HG03342 (cell line): Measurements from ENCODE around the gene KIRREL3.
"Not testable (repeated sequence)": the region's sequence is repeated elsewhere in the genome, so short reads cannot be mapped to it uniquely, and the experiment has no call there.

ENCODE experiments used
- ATAC-seq: cut with Tn5 transposase; IDR thresholded peaks from one replicate; pipeline ENCODE4 v1.9.1; 2021; ENCODE audit warnings: mild to moderate bottlenecking, moderate library complexity; ENCODE audit not compliant: unreplicated experiment

The KIRREL3 gene

DNA sequence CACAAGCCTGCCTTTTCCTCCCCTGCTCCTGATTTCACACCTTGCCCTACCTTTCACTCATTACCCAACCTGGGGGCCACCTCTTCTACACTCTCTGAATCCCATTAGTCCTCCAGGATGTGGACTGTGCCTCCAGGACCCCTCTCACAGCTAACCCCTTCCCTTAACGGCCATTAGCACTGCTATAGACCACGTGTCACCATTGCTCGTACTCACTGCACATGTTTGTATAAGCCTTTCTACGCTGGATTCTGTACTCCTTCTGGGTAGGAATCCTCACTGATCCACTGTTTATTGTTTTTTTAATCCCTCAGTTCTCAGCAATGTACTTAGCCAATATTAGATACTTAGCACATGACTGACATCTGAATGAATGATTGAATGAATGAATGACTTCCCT lies 40.9 kb downstream of the KIRREL3 start:
- ATAC-seq, result no peak

DNA sequence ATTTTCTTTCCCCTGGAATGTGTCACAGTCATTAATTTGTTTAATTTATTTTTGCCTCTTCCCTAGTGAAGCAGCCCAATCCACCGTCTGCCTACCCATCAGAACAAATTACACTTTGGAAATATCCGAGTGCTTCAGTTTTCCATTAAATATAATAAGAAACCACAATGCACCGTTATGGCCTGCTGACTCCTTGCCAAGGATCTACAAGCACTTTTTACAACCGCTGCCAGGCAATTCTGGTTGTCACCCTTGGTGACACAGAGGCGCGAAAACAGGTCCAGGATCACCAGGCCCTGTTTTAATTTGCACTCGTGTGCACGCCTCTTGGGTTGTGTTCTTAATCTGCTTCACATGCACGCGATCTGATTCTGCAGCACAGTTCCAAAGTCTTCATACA lies 43.9 kb downstream of the KIRREL3 start:
- ATAC-seq, result no peak

DNA sequence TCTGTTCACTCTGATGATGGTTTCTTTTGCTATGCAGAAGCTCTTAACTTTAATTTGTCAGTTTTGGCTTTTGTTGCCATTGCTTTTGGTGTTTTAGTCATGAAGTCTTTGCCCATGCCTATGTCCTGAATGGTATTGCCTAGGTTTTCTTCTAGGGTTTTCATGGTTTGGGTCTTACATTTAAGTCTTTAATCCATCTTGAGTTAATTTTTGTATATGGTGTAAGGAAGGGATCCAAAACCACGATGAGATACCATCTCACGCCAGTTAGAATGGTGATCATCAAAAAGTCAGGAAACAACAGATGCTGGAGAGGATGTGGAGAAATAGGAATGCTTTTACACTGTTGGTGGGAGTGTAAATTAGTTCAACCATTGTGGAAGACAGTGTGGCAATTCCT lies 48.0 kb downstream of the KIRREL3 start:
- not testable (repeated sequence) for ATAC-seq

DNA sequence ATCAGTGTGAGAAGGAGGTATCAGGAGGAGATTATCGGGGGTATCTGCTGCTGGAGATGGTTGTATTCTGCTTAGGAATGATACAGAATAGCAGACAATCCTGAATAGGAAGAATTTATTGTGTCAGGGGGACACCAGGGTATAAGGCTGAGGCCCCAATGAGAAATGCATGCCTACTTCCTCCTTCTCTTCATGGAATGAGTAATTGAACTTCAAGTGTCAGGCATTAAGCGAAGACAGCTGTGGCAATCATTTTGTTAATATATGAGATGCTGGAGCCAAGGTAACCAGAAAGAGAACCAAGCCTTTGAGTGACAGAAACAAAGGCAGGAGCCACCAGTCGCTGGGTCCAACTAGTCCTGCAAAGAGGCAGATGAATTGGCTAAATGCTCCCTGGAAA lies 49.1 kb downstream of the KIRREL3 start:
- ATAC-seq, result no peak

DNA sequence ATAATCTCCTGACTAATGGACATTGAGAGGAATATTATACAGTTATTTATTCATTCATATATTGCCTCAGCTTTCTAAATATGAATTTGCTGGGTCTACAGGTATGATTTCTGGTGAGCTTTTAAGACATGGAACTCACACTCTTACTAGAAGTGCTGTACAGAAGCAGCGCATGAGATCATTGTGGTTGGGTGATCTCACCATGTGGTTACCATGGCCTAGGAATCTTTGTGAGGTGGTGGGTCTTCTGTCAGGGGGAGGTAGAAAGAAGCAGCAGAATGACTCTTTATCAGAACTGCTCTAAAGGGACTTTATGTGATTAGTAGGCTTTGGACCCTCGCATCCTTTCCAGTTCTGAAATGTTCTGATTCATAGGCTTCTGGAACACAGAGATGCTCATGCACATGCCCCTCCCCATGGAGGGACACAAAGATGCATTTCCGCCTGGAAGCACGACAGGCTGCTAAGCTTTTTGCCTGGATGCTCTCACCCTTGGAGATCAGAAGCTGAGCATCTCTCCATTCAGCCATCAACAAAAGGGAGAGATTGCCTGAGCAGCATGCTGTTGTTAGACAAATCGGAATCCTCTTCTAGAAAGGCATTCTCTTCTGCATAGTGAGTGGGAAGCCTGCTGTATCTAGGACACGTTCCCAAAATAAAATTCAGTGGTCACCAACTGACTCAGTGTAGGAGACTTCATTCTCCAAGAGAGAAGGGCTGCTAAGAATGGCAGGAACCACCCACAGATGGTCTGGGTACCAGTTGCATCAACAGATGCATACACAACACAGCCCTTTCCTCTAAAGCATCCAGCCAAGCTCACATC lies 51.3 kb downstream of the KIRREL3 start:
- no peak for ATAC-seq

DNA sequence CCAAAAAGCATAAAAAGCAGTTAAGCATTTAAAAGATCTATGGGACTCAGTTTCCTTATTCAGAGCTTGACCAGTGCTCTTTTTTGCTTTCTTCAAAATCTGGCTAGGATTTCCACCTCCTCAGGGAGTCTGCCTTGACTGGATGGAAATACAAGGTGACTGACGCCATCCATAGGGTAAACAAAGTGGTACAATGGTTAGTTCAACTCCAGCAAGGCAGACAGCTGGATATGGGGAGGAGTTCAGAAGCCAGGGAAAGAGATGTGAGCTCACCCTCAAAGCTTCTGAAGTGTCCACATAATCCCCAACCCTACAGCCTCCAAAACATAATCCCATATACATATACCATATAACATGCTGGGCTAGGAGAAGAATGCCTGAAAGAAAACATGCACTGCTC lies 52.0 kb downstream of the KIRREL3 start:
- ATAC-seq, result no peak

DNA sequence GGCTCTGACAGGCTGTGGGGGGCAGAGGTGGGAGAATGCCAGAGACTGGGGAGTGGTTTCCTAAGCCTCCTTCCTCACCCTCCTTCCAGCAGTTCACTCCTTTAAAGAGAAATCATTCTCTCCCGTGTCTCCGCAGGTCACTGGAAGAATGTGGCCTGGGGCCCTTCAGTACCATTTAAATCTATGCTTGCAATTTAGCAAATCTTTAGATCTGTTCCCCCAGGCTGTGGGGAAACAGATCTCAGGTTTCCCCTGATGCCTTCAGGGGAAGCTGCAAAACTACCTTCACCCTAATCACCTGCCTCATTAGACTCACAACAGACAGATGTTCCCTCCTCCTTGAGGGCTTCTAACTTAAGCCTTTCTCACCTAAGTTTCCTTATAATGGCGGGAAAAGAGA lies 55.3 kb downstream of the KIRREL3 start:
- ATAC-seq, result no peak

DNA sequence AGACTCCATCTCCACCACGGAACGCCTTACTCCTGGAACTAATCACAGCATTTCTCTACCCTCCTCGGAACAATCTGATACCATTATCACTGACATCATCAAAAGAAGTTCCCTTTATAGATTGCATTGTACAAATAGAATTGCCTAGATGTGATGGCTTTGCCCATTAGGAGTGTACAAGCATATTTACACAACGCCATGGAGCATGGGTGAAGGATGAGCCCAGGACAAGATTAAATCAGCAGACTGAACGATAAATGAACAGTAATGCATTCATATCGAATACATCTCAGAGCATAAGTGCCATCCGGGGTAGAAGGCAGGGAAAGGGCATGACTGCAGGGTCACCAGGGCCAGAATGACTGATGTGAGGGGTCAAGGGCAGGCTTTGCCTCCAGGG lies 57.3 kb downstream of the KIRREL3 start:
- no peak for ATAC-seq

DNA sequence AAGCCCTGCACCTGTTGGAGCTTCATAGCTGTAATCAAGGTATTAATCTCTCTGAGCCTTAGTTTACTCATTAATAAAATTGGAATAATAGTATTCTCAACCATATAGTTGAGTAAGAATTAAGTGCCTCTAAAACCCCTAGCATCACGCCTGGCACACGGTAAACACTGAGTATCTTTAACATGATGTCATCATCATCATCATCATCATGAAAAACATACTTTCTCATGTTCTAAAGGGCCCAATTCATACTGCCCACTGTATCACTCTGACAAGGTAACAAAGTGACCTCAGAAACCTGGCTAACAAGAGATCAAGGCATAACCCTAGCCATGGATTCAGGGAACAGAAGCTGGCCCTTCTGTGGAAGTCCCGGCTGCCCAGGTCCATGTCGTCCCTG lies 58.4 kb downstream of the KIRREL3 start:
- no peak for ATAC-seq

DNA sequence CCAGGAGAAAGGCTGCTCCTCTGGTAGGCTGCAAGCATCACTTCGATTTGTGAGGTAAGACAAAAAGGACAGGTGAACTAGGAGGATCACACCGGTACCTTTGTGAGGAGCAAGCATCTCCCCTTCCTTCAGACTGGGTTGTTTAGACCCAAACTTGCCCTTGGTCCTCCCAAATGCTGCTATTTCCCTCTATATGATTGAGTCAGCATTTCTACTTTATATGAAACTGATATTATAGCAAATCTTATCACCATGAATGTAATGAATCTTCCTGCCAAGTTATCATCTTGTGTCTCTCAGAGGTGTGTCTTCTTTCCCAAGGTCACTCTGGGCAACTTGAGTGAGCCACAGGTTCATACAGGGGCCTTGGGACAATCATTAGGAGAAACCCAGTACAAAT lies 61.0 kb downstream of the KIRREL3 start:
- no peak for ATAC-seq

DNA sequence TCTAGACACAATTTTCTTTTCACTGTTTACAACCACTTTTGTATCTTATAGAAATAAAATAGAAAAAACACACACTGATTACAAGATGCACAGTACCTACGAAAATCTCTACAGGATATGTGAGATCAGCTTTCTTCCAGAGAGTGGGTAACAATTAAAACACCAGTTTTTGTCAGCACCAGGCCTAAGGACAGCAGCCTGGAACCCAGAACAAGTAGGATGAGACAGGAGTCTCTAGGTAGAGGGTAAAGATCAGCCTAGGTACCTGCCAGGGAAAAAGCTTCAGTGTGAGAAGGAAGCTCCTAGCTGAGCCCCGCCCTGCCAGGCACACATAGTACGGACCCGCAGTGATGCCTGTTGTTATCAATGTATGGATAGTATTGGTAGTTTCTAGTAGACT lies 61.9 kb downstream of the KIRREL3 start:
- ATAC-seq, result no peak

DNA sequence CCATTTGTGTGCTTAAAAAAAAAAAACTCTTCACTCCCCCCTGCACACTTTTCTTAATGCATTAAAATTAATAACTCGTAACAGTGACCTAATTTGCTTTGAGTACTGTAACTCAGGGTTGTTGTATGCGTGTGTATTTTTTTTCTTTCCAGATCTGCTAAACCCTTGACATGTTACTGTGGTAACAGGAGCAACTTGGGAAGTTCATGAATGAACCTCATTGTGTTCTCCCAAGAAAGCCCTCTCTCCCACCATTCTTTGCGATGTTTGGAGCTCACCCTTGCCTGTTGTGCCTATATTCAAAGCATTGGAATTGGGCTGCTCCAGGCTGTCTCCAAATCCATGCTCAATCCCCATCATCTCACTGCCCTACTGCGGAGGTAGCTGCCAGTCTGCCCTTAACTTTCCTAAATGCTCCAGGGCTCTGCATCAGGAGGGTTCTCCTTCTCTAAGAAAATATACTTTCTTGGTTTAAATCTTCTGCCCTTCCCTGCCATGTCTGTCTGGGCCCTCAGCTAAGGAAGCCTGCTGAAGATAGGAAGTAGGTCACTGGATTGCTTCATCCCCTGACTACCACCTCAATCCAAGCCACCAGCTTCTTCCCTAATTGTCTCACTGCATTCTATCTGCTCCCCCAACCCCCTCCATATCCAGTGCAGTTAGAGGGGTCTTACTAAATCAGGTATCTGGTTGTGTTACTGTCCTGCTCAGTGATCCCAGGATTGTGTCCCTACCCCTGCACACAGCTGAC lies 70.3 kb downstream of the KIRREL3 start:
- no peak for ATAC-seq

DNA sequence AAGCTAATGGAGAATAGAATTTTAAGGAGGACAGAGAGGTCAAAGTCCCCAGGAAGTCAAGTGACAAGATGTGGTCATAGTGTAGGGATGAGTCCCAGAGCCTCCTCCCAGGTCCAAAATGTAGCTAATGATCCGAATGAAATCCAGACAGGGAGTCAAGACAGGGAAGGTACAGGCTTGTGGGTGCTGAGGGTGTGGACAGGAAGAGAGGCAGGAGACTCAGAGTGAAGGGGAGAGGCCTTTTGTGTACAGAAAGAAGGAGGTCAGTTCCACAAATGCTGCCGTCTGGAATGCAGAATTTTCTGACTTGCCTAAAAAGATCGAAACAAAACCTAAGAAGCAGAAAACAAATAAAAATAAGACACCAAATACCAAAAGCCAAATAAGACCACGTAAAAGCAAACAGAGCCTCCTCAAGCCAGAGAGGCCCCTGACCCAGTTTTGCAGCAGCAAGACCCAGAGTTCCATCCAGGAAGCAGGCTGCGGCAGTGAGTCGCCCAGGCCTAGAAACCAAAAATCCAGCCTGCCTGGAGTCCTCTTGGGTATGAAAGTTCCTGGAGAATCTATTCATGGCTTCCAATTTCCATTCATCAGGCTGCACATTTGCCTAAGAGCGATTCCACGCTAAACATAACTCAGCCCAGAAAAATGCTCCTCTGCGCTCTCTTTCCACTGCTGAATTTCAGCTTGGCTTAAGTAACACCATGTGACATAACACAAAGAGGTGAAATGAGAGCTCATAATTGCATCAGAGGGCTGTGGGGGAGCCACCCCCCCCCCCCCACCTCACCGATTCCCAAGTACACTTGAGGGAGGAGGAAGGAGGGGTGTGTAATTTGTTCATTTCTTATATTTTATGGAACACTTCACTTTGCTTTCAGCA lies 71.2 kb downstream of the KIRREL3 start:
- no peak for ATAC-seq

DNA sequence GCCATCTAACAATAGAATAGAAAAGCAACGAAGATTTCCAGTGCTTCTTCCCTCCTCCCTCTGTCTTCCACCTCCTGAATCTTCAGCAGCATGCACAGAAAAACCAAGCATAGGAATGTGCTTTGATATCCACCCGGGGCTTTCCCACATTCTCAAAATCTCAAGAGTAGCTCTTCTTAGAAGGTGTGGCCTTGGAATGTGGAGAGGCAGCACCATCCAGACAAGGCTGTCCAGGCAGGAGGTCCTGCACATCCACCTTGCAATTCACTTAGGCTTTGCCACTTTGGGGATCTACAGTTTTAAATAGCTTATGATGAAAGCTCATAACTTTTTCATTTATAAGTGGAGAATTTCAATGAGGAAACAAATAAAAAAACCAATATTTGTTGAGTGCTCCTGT lies 72.9 kb downstream of the KIRREL3 start:
- no peak for ATAC-seq

DNA sequence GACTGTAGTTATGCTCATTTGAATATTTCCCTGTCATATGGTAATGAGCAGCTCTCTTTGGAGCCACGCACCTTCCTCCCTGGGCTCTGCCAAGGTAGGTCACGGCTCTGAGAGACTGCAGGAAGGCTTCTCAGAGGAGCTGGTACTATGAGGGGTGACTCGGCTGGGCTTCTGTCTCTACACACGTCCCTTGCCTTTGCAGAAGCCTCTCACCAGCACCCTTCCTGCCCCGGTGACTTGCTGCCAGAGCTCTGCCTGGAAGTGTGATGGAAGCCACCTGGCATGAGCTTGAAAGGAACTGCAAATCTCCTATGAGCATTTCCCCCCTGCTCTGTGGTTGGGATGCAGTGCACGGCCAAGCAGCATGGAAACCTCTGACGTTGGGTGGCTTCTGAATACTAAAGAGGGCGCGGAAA lies 74.2 kb downstream of the KIRREL3 start:
- no peak for ATAC-seq

DNA sequence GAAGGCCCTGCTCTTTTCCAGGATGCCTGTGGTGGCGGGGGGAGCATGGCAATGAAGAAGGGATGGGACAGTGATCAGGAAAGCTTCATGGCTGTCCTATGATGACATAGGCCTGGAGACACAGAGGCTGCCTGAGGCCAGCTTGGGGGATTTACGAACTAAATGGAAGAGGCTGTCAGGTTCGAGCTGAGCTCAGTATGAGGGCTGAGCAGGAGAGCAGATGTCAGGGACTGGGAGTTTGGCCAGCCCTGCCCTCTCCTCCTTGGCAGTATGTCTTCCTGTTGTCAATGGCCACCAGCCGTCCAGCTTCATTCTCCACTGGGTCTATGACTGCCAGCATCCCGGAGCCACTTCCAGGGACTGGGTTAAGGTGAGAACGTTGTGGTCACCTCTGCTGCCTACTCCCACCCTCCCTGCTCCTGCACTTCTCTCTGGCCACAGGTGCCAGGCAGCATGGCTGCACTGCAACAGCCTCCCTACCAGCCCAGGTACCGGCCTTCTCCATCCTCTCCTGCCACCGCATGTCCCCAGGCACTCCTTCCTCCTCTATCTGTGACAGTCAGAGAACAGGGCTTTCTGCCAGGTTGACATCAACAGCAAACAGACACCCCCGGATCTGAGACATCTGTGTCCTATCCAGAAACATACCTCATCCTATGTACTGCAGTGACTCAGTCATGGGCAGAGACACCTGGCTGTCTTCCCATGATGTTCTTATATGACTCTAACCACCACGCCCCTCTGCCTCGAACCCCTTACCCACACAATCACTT lies 75.1 kb downstream of the KIRREL3 start:
- ATAC-seq, result no peak

DNA sequence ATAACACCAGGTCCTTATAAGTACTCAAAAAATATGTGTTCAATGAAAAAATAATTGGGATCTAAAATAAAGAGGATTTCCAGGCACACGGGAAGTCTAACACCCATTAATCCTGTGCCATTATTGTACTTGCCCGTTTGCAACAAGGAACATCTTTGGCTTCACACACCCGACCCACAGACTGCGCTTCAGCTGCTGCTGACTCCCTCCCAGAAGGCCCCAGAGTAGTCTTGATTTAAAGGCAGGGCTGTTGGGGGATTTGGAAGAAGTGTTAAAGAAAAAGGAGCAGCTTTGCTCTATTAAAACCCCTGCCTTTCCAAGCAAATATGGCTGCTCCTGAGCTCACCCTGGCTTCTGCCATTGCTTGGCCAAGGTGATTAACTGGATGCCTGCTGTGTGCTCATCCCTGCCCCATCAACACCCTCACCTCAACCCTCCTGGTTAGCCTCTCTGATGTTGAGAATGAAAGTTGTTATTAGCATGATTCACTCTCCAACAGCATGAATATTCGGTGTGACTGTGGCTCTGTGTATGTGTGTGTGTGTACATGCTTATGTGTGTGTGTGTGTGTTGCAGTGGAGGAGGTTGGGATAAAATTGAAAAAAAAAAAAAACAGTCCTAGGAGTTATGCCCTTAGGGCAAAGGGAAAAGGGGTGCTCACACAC lies 76.1 kb downstream of the KIRREL3 start:
- ATAC-seq, result no peak

DNA sequence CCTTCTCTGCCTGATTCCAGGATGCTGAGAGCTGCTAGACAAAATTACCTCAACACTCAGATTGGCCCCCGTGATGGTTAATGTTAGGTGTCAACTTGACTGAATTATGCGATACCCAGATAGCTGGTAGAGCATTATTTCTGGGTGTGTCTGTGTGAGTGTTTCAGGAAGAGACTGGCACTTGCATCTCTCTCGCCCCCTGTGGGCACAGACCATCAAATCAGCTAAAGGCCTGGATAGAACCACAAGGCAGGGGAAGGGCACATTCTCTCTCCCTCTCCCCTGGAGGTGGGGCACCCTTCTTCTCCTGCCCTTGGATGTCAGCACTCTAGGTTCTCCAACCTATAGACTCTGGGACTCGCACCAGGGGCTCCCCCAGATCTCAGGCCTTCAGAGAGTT lies 79.7 kb downstream of the KIRREL3 start:
- no peak for ATAC-seq

DNA sequence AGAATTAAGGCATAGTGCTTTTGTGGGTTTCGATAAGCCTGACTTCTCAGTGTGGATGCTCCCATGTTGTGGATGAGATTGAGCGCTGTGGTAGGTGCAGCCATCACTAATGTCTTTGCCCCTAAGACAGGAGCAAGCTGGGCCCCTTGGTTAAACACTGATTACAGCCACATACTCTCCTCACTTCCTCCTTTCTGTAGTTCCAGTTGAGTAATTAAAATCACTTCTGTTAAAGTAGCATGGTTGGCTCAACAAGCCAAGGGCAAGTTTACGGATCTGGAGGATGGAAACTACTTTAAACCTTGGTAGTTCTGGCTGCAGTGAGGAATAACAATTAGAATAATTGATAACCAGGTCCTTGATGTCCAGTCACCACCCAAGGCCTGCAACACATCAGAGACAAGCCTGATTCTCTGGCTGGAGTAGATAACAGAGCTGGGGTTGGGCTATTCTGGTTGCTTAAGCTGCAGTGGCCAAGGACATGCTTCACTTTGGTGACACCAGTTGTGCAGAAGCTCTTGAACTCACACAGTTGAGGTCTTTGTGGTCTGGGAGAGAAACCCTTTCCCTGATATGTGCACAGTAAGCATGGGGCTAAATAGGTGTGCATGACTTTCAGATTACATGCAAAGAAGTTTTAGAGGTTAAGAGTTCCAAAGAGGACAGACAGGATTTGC lies 81.3 kb downstream of the KIRREL3 start:
- ATAC-seq, result peak; percentile 59

DNA sequence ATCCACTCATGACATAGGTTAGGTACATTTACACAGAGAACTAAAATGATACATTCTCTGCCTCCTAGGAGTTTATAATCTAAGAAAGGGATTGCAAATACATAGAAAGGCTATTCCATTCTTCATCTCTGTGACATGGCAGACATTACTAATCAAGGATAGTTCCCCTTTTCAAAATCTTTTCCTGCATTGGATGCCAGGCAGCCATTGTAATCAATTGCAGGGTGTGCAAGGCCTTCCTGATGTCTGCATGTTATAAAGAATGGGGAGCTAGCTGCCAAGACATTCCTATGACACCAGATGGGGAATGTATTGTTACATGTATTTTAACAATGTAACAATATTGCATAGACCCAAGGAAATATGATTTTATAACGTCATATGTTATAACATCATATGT lies 82.0 kb downstream of the KIRREL3 start:
- no peak for ATAC-seq
